Muscle of leg (tissue), 11 donors: ENCODE data around the gene TBL1X. TPM values are rescaled to one million over a fixed set of nuclear protein-coding genes. Genes with fewer than 3 reads are reported as not detected.

Source experiments
- DNase-seq: peaks from one replicate; pipeline ENCODE4 v3.0.0; 2013
- H3K27ac ChIP-seq: one replicate; pipeline ENCODE4 v1.5.1; 2013; ENCODE audit warnings: mild to moderate bottlenecking, low read length, control low read depth
- H3K27me3 ChIP-seq: one replicate; pipeline ENCODE4 v1.6.1; 2013; ENCODE audit warnings: low read length; ENCODE audit not compliant: control insufficient read depth, insufficient read depth
- H3K36me3 ChIP-seq: one replicate; pipeline ENCODE4 v1.6.1; 2013; ENCODE audit warnings: low read length; ENCODE audit not compliant: control insufficient read depth, insufficient read depth
- H3K4me1 ChIP-seq: one replicate; pipeline ENCODE4 v1.6.1; 2013; ENCODE audit warnings: low read length; ENCODE audit not compliant: control insufficient read depth, insufficient read depth
- H3K4me3 ChIP-seq: one replicate; pipeline ENCODE4 v1.5.1; 2013; ENCODE audit warnings: low read length, control low read depth
- H3K9me3 ChIP-seq: replicated peaks from 2 replicates; pipeline ENCODE4 v1.6.1; 2013; ENCODE audit warnings: low read depth, low read length; ENCODE audit not compliant: control insufficient read depth
- WGBS: methylation state at CpG from one replicate; pipeline ENCODE4 v1.1.5; 2013; ENCODE audit warnings: missing lambda C conversion rate; ENCODE audit not compliant: insufficient coverage; 5-methylcytosine and 5-hydroxymethylcytosine counted together
- polyA plus RNA-seq, 8 donors: library from polyadenylated mRNA; unstranded; fragments of 120-200 nt; gene quantifications; one replicate each; pipeline versions ENCODE4 v1.2.1 to v1.2.3, GENCODE V29; 2013; ENCODE audit warnings: inconsistent platforms in 1 of 8, low replicate concordance in 1 of 8; ENCODE audit not compliant: insufficient read length in 8 of 8, insufficient read depth in 1 of 8
- total RNA-seq: library from RNA; stranded (reverse); fragments of 120-200 nt; gene quantifications from one replicate; pipeline ENCODE4 v1.2.4, GENCODE V29; 2013

TBL1X gene
- total and polyA plus RNA-seq, 9 donors: 7.1 to 19.0 (median 12.1) TPM

- Histone ChIP-seq H3K4me3 (no peak overlapping the region), H3K9me3 (peaks cover 13% of the 10 kb centered on the region)
- no CpG with 5 or more reads among the region's 5 CpGs for WGBS
Measured at GRCh38 chrX:9595174-9595573, 130.3 kb downstream of the TBL1X start.

GRCh38 chrX:9596837-9597236 is 132.0 kb downstream of the TBL1X start:
- no peak for DNase-seq
- Histone ChIP-seq H3K27ac (no peak overlapping the region), H3K4me1 (peaks cover 2% of the 10 kb centered on the region), H3K36me3 (no peaks in the 10 kb centered on the region), H3K4me3 (no peak overlapping the region), H3K9me3 (peaks cover 9% of the 10 kb centered on the region), H3K27me3 (peaks cover 27% of the 10 kb centered on the region)
- 68% methylated on average over 2 of the region's 3 CpGs for WGBS

More at GRCh38 chrX:9595174-9595573, 130.3 kb downstream of the TBL1X start:
- Histone ChIP-seq H3K36me3 (no peaks in the 10 kb centered on the region), H3K27ac (no peak overlapping the region), H3K4me1 (peaks cover 2% of the 10 kb centered on the region), H3K27me3 (peaks cover 24% of the 10 kb centered on the region)
- DNase-seq: no peak

GRCh38 chrX:9597361-9598035 is 132.6 kb downstream of the TBL1X start:
- no peak overlapping the region for H3K4me3 ChIP-seq
- H3K36me3 ChIP-seq: no peaks in the 10 kb centered on the region
- H3K9me3 ChIP-seq: peaks cover 4% of the 10 kb centered on the region
- peak; percentile 15 for DNase-seq
- H3K4me1 ChIP-seq: peaks cover 2% of the 10 kb centered on the region
- 67% methylated on average over 13 of the region's 13 CpGs for WGBS
- H3K27ac ChIP-seq: no peak overlapping the region
- peaks cover 29% of the 10 kb centered on the region for H3K27me3 ChIP-seq

DNA sequence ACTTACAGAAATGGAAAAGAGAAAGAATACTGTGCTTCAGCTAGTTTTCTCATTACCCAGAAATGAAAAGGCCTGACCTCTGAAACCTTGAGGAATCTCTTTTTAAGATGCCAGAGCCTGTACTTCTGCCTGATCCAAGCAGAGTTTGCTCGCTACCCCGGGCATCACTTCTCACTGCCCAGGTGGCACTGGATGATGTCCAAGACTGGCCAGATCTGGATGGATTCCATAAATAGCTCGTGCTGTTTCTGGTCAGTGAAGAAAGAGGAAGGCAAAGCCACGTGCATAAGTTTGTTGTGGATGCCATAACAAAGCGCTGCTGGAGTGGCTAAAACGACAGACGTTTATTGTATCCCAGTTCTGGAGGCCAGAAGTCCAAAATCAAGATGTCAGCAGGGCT is 133.5 kb downstream of the TBL1X start:
- WGBS: 82% methylated on average over 7 of the region's 7 CpGs

GRCh38 chrX:9604111-9604907 is 139.5 kb downstream of the TBL1X start:
- Histone ChIP-seq H3K27me3 (peaks cover 30% of the 10 kb centered on the region), H3K4me1 (peaks cover 3% of the 10 kb centered on the region), H3K9me3 (peaks cover 3% of the 10 kb centered on the region), H3K4me3 (no peak overlapping the region), H3K36me3 (no peaks in the 10 kb centered on the region), H3K27ac (peak overlapping the region; percentile 42)
- DNase-seq: peak; percentile 76
- 72% methylated on average over 7 of the region's 17 CpGs for WGBS

More for the DNA sequence above, 133.5 kb downstream of the TBL1X start:
- peaks cover 2% of the 10 kb centered on the region for H3K4me1 ChIP-seq
- H3K27me3 ChIP-seq: peaks cover 29% of the 10 kb centered on the region
- no peak for DNase-seq
- no peaks in the 10 kb centered on the region for H3K36me3 ChIP-seq
- no peak overlapping the region for H3K4me3 ChIP-seq
- no peak overlapping the region for H3K27ac ChIP-seq
- peaks cover 2% of the 10 kb centered on the region for H3K9me3 ChIP-seq

DNA sequence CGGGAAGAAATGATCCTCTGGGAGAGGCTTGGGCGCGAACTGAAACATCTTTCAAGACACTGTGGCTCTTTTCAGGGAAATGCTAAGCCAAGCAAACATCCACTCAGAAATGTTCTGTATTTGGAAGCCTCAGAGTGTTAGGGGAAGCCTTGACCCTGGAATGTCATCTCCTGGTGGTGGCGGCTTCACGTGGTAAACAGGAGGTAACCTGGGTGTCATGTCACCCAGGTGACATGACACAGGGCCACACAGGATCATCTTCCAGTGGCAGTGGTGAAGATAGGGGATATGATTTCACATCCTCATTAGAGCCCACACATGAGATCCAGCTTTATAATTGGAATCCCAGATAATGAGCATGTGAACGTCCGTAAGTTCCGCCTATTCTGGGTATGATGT is 140.0 kb downstream of the TBL1X start:
- 57% methylated on average over 3 of the region's 8 CpGs for WGBS
- peak overlapping the region; percentile 42 for H3K27ac ChIP-seq
- H3K4me1 ChIP-seq: peaks cover 3% of the 10 kb centered on the region
- H3K27me3 ChIP-seq: peaks cover 30% of the 10 kb centered on the region
- no peaks in the 10 kb centered on the region for H3K36me3 ChIP-seq
- H3K9me3 ChIP-seq: peaks cover 3% of the 10 kb centered on the region
- DNase-seq: peak; percentile 22
- H3K4me3 ChIP-seq: no peak overlapping the region

DNA sequence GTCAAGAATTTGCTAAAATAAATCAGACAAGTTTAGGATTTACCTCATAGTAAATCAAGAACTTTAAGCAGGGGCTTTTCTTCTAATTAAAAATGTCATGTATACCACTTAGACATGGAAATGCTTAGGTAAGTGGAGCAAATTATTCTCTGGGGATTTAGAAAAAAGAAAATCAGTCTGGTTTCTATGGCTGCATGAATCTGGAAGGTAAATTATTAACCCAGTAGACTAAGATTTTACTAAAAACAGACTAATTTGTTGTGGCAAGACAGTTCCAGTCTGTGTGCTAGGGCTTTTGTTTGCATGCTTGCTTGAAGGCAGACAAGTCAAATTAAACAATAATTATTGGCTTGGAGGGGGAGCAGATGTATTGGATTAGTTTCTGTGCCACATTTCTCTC is 140.6 kb downstream of the TBL1X start:
- DNase-seq: no peak
- no peak overlapping the region for H3K27ac ChIP-seq
- H3K4me3 ChIP-seq: no peak overlapping the region
- H3K36me3 ChIP-seq: no peaks in the 10 kb centered on the region
- H3K4me1 ChIP-seq: peaks cover 3% of the 10 kb centered on the region
- peaks cover 2% of the 10 kb centered on the region for H3K9me3 ChIP-seq
- H3K27me3 ChIP-seq: peaks cover 30% of the 10 kb centered on the region

GRCh38 chrX:9606971-9607370 is 142.1 kb downstream of the TBL1X start:
- Histone ChIP-seq H3K4me3 (no peak overlapping the region), H3K27me3 (peaks cover 30% of the 10 kb centered on the region), H3K9me3 (peaks cover 2% of the 10 kb centered on the region), H3K27ac (no peak overlapping the region), H3K36me3 (no peaks in the 10 kb centered on the region), H3K4me1 (peaks cover 8% of the 10 kb centered on the region)
- no peak for DNase-seq
- 49% methylated on average over 4 of the region's 7 CpGs for WGBS

DNA sequence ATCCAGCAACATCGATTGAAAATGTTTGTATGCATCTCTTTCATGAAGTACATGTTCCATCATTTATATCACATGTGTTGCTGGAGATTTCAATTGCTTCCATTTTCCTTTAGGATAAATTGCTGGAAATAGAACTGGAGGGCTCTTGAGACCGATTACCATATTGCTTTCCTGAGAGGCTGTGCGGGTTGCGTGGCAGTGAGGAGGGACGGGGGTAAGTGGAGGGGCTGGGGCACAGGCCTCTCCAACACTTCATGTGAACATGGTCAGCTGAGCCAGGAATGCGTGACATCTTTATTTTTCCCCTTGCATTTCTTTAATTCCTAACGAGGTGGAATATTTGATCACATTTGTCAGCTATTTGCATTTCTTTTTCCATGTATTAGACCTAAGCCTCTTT is 144.6 kb downstream of the TBL1X start:
- Histone ChIP-seq H3K27ac (no peak overlapping the region), H3K4me1 (peaks cover 5% of the 10 kb centered on the region), H3K9me3 (no peaks in the 10 kb centered on the region), H3K36me3 (no peaks in the 10 kb centered on the region), H3K4me3 (no peak overlapping the region), H3K27me3 (peaks cover 23% of the 10 kb centered on the region)
- WGBS: 80% methylated on average over 1 of the region's 7 CpGs
- DNase-seq: no peak

- no peaks in the 10 kb centered on the region for H3K36me3 ChIP-seq
- H3K27ac ChIP-seq: no peak overlapping the region
- WGBS: 100% methylated on average over 2 of the region's 3 CpGs
- peaks cover 5% of the 10 kb centered on the region for H3K4me1 ChIP-seq
- no peaks in the 10 kb centered on the region for H3K9me3 ChIP-seq
- no peak for DNase-seq
- H3K4me3 ChIP-seq: no peak overlapping the region
- H3K27me3 ChIP-seq: peaks cover 23% of the 10 kb centered on the region
Measured at GRCh38 chrX:9609987-9610386, 145.1 kb downstream of the TBL1X start.
